ENCODE data around the gene FARS2. TPM values are rescaled to one million over a fixed set of nuclear protein-coding genes. Genes with fewer than 3 reads are reported as not detected.

Gene FARS2
- total and polyA plus RNA-seq, 8 donors: 15.1 to 20.3 (median 17.9) TPM

GRCh38 chr6:5605937-5606336 lies 344.6 kb downstream of the FARS2 start:
- ATAC-seq: no peak
- TF ChIP-seq CTCF (IDR thresholded peaks at IDR 0.05): no peak
- Histone ChIP-seq H3K27me3 (no peaks in the 10 kb centered on the region), H3K4me3 (no peak overlapping the region), H3K9me3 (no peaks in the 10 kb centered on the region), H3K4me1 (no peaks in the 10 kb centered on the region), H3K27ac (no peak overlapping the region), H3K36me3 (no peaks in the 10 kb centered on the region)
- no peak for DNase-seq
- intact Hi-C loops (cut with DNase I): no loop called here

- no peaks in the 10 kb centered on the region for H3K27me3 ChIP-seq
- H3K9me3 ChIP-seq: no peaks in the 10 kb centered on the region
- H3K27ac ChIP-seq: no peak overlapping the region
- ATAC-seq (no peak), DNase-seq (no peak)
- intact Hi-C loops (cut with DNase I): no loop called here
- H3K36me3 ChIP-seq: no peaks in the 10 kb centered on the region
- H3K4me1 ChIP-seq: no peaks in the 10 kb centered on the region
- H3K4me3 ChIP-seq: no peak overlapping the region
- TF ChIP-seq CTCF (IDR thresholded peaks at IDR 0.05): no peak
These were observed 345.2 kb downstream of the FARS2 start for GRCh38 chr6:5606546-5606945.

GRCh38 chr6:5610640-5611039 lies 349.3 kb downstream of the FARS2 start:
- intact Hi-C loops (cut with DNase I): no loop called here
- Histone ChIP-seq H3K36me3 (no peaks in the 10 kb centered on the region), H3K27ac (no peak overlapping the region), H3K4me3 (no peak overlapping the region), H3K27me3 (no peaks in the 10 kb centered on the region), H3K4me1 (no peaks in the 10 kb centered on the region), H3K9me3 (no peaks in the 10 kb centered on the region)
- ATAC-seq (no peak), DNase-seq (no peak)
- TF ChIP-seq CTCF (IDR thresholded peaks at IDR 0.05): no peak

GRCh38 chr6:5617179-5617578 lies 355.9 kb downstream of the FARS2 start:
- Histone ChIP-seq H3K4me3 (no peak overlapping the region), H3K36me3 (no peaks in the 10 kb centered on the region), H3K27ac (no peak overlapping the region), H3K4me1 (no peaks in the 10 kb centered on the region), H3K9me3 (no peaks in the 10 kb centered on the region), H3K27me3 (no peaks in the 10 kb centered on the region)
- DNase-seq (no peak), ATAC-seq (no peak)
- TF ChIP-seq CTCF (IDR thresholded peaks at IDR 0.05): no peak
- intact Hi-C loops (cut with DNase I): no loop called here

GRCh38 chr6:5619249-5619648 lies 357.9 kb downstream of the FARS2 start:
- TF ChIP-seq CTCF (IDR thresholded peaks at IDR 0.05): no peak
- no peaks in the 10 kb centered on the region for H3K4me1 ChIP-seq

More at GRCh38 chr6:5619249-5619648, 357.9 kb downstream of the FARS2 start:
- H3K9me3 ChIP-seq: no peaks in the 10 kb centered on the region
- no peak overlapping the region for H3K27ac ChIP-seq
- intact Hi-C loops (cut with DNase I): no loop called here
- DNase-seq (no peak), ATAC-seq (no peak)
- H3K27me3 ChIP-seq: no peaks in the 10 kb centered on the region
- no peak overlapping the region for H3K4me3 ChIP-seq
- H3K36me3 ChIP-seq: no peaks in the 10 kb centered on the region
